ENCODE measurements around the gene AVPR1A.
"Not testable (repeated sequence)": the region's sequence is repeated elsewhere in the genome, so short reads cannot be mapped to it uniquely, and the experiment has no call there.

The AVPR1A gene

GRCh38 chr12:63150713-63151622, at the start of gene AVPR1A:
AVPR1A (minus strand) TSS chr12:63151201; CDS start chr12:63150836, 365 bp downstream.
- ATAC-seq (replicated peaks) (no peak), DNase-seq (no peak)
- peak within 1 kb of the TSS; percentile 34 to 48 for H3K4me3 Mint-ChIP-seq
- peaks cover 47 to 65% of the 10 kb centered on the region in 2 donors for H3K27me3 Mint-ChIP-seq
- peaks cover 2 to 10% of the 10 kb centered on the region in 2 donors for H3K9me3 Mint-ChIP-seq
- H3K4me1 Mint-ChIP-seq = peaks cover 11 to 25% of the 10 kb centered on the region in 2 donors
- peaks cover 7 to 13% of the 10 kb centered on the region in 2 donors for H3K36me3 Mint-ChIP-seq
- peak within 1 kb of the TSS; percentile 82 for H3K27ac Mint-ChIP-seq

DNA sequence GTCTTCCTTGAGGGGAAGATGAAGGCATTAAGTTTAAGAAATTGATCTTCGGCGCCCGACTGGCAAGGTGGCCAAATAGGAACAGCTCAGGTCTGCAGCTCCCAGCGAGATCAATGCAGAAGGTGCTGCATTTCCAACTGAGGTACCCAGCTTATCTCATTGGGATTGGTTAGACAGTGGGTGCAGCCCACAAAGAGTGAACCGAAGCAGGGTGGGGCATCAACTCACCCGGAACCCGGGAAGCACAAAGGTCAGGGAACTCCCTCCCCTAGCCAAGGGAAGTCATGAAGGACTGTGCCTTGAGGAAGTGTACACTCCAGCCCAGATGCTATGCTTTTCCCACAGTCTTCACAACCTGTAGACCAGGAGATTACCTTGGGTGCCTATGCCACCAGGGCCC, 45.2 kb upstream of the AVPR1A start:
- Mint-ChIP-seq H3K9me3 (peaks cover 0 to 4% of the 10 kb centered on the region in 2 donors), H3K27ac (no peak overlapping the region), H3K4me1 (no peaks in the 10 kb centered on the region), H3K27me3 (no peaks in the 10 kb centered on the region), H3K4me3 (no peak overlapping the region), H3K36me3 (no peaks in the 10 kb centered on the region)
- no peak for ATAC-seq (replicated peaks)
- no peak for DNase-seq

GRCh38 chr12:63179224-63179623, 28.2 kb upstream of the AVPR1A start:
- no peak for ATAC-seq (replicated peaks)
- H3K36me3 Mint-ChIP-seq = peaks cover 0 to 4% of the 10 kb centered on the region in 2 donors
- H3K4me3 Mint-ChIP-seq = no peak overlapping the region
- no peak overlapping the region for H3K27ac Mint-ChIP-seq
- H3K4me1 Mint-ChIP-seq = no peaks in the 10 kb centered on the region
- H3K27me3 Mint-ChIP-seq = no peaks in the 10 kb centered on the region
- H3K9me3 Mint-ChIP-seq = peaks cover 17 to 24% of the 10 kb centered on the region in 2 donors
- no peak for DNase-seq

GRCh38 chr12:63170321-63170720, 19.3 kb upstream of the AVPR1A start:
- Mint-ChIP-seq H3K36me3 (no peaks in the 10 kb centered on the region), H3K27me3 (no peaks in the 10 kb centered on the region), H3K27ac (no peak overlapping the region), H3K4me1 (no peaks in the 10 kb centered on the region), H3K9me3 (peaks cover 0 to 5% of the 10 kb centered on the region in 2 donors), H3K4me3 (no peak overlapping the region)
- DNase-seq (no peak), ATAC-seq (replicated peaks) (no peak)

GRCh38 chr12:63167741-63168140, 16.7 kb upstream of the AVPR1A start:
- H3K27me3 Mint-ChIP-seq; H3K36me3 Mint-ChIP-seq; H3K27ac Mint-ChIP-seq; ATAC-seq (replicated peaks); H3K4me3 Mint-ChIP-seq; H3K9me3 Mint-ChIP-seq; DNase-seq; H3K4me1 Mint-ChIP-seq: not testable (repeated sequence)

DNA sequence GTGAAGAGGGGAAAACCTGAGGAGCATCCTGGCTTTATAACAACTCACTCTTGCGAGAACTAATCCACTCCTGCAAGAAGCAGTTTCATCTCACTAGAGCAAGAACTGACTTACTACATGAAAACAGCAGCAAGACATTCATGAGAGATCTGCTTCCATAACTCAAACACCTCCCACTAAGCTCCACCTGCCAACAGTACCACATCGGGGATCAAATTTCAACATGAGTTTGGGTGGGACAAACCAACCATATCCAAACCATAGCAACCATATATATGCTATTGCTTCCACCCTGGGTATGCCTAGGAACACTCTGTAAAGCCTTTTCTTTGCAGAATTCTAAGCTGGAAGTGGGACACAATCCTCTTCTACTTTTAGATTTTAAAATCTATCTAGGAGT, 13.9 kb upstream of the AVPR1A start:
- H3K4me1 Mint-ChIP-seq = no peaks in the 10 kb centered on the region
- no peak overlapping the region for H3K27ac Mint-ChIP-seq
- H3K4me3 Mint-ChIP-seq = no peak overlapping the region
- H3K27me3 Mint-ChIP-seq = no peaks in the 10 kb centered on the region
- peaks cover 0 to 2% of the 10 kb centered on the region in 2 donors for H3K9me3 Mint-ChIP-seq
- DNase-seq (no peak), ATAC-seq (replicated peaks) (peak in 1 of 2 donors; percentile 4)
- no peaks in the 10 kb centered on the region for H3K36me3 Mint-ChIP-seq

DNA sequence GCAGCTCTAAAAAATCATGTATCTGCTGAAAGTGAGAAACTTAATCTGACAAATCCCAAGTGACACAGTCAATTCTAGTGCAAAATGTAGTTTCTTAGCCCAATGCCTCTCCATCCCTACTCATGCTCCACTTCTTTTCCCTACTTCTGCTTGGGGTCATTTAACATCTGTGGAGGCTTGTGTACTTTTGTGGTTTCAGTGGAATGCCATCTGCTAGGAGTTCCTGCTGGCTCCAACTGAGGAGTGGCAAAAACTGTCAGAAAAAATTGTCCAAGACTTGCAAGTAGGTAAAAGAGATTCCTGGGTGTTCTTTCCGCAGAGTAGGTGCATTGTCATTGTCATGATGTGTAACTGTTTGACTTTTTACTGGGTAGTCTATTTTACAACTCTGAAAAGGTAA, 12.5 kb upstream of the AVPR1A start:
- no peaks in the 10 kb centered on the region for H3K4me1 Mint-ChIP-seq
- no peak for ATAC-seq (replicated peaks)
- H3K27ac Mint-ChIP-seq = no peak overlapping the region
- no peak overlapping the region for H3K4me3 Mint-ChIP-seq
- no peak for DNase-seq
- peaks cover 0 to 2% of the 10 kb centered on the region in 2 donors for H3K9me3 Mint-ChIP-seq
- no peaks in the 10 kb centered on the region for H3K36me3 Mint-ChIP-seq
- H3K27me3 Mint-ChIP-seq = no peaks in the 10 kb centered on the region

GRCh38 chr12:63155375-63155774, 4.4 kb upstream of the AVPR1A start:
- Mint-ChIP-seq H3K27ac (no peak overlapping the region), H3K27me3 (peaks cover 33 to 44% of the 10 kb centered on the region in 2 donors)

DNA sequence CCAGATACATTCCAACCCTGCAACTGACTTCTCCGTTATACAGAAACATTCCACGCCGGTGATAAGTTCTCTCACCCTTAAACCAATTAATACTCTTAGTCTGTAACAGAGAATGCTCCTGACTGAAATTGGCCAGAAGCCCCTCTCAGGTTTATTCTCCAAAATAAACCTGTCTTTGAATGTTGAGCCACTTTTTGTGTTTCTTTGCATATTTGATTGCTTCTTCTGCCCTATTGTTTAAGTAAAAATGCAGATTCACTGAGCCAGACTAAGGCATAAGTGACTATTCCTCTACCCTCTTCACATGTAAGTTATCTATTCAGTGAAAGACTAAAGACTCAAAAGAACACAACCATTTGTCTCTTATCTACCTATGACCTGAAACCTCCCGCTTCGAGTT, 3.6 kb upstream of the AVPR1A start:
- Mint-ChIP-seq H3K4me3 (no peak overlapping the region), H3K36me3 (peaks cover 7 to 13% of the 10 kb centered on the region in 2 donors), H3K4me1 (peaks cover 11 to 25% of the 10 kb centered on the region in 2 donors), H3K9me3 (peaks cover 2 to 10% of the 10 kb centered on the region in 2 donors), H3K27me3 (peaks cover 40 to 52% of the 10 kb centered on the region in 2 donors), H3K27ac (no peak overlapping the region)
- no peak for ATAC-seq (replicated peaks)
- no peak for DNase-seq

More at GRCh38 chr12:63155375-63155774, 4.4 kb upstream of the AVPR1A start:
- Mint-ChIP-seq H3K36me3 (peaks cover 4 to 9% of the 10 kb centered on the region in 2 donors), H3K4me3 (no peak overlapping the region), H3K4me1 (peaks cover 8 to 18% of the 10 kb centered on the region in 2 donors), H3K9me3 (peaks cover 0 to 5% of the 10 kb centered on the region in 2 donors)
- DNase-seq (no peak), ATAC-seq (replicated peaks) (no peak)

DNA sequence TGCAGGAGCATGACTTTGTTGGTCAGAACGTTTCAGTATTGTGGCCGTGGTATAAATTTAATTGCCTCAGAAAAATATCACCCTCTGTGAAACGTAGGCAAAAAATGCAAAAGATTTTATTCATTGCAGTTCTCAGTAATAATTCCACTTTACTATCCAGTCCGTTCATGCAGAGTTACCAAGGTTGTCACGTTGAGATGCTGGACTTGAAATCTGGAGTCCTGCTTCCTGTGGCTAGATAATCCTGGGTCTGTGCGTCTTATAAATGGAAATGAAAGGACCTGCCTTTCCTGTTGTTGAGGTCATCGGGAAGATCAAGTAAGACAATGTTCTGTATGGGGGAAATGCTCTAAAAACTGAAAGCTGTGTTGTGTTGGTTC, 1.3 kb upstream of the AVPR1A start:
- ATAC-seq (replicated peaks) (no peak), DNase-seq (no peak)
- Mint-ChIP-seq H3K36me3 (peaks cover 7 to 13% of the 10 kb centered on the region in 2 donors), H3K4me1 (peaks cover 11 to 25% of the 10 kb centered on the region in 2 donors), H3K27me3 (peaks cover 47 to 65% of the 10 kb centered on the region in 2 donors), H3K27ac (no peak overlapping the region), H3K9me3 (peaks cover 2 to 10% of the 10 kb centered on the region in 2 donors), H3K4me3 (no peak overlapping the region)

- ATAC-seq (replicated peaks) (peak; percentile 45 to 58), DNase-seq (no peak)
- Mint-ChIP-seq H3K36me3 (peaks cover 7 to 13% of the 10 kb centered on the region in 2 donors), H3K4me1 (peaks cover 11 to 25% of the 10 kb centered on the region in 2 donors), H3K27ac (peak overlapping the region; percentile 82), H3K4me3 (peak overlapping the region; percentile 34 to 48), H3K9me3 (peaks cover 2 to 10% of the 10 kb centered on the region in 2 donors), H3K27me3 (peaks cover 47 to 65% of the 10 kb centered on the region in 2 donors)
Measured at GRCh38 chr12:63151623-63152320, 771 bp upstream of the AVPR1A start.

DNA sequence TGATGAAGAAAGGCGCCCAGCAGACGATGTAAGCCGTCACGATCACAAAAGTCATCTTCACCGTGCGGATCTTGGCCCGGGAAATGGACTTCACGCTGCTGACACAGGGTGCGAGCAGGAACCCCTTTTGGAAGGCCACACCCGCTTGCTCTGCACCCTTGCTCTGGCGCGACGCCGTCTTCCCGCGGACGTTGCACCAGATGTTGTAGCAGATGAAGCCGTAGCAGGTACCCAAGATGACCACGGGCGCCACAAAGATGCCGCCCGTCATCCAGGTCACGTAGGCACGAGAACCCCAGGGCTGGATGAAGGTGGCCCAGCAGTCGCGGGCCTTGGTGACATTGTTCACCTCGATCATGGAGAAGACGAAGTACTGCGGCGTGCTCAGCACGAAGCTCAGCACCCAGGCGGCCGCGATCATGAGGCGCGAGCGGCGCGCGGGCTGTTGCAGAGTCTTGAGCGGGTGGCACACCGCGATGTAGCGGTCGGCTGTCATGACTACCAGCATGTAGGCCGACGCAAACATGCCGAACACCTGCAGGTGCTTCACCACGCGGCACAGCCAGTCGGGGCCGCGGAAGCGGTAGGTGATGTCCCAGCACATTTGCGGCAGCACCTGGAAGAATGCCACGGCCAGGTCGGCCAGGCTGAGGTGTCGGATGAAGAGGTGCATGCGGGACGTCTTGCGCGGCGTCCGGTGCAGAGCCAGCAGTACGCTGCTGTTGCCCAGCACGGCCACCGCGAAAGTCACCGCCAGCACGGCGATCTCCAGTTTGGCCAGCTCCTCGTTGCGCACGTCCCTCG, 890 bp downstream of the AVPR1A start:
- H3K27me3 Mint-ChIP-seq = peaks cover 47 to 70% of the 10 kb centered on the region in 2 donors
- ATAC-seq (replicated peaks) (no peak), DNase-seq (no peak)

DNA sequence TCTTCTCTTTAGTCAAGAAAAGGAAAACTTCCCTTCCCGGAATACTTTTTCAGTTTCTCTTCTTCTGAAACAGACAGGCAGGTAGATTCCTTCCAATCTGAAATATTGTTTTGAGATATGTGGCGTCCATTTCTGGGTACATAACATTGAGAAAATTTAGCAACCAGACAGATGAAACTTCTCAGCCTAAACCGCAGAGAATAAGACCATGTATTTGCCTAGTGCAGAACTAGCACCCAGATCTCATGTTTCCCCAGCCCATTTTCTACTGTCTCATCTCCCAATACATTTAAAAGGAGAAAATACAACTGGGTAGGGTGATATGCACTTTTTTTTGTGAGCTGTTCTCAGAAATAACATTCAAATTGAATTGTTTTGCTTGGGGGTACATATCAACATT, 6.4 kb downstream of the AVPR1A start:
- Mint-ChIP-seq H3K27me3 (peaks cover 7 to 19% of the 10 kb centered on the region in 2 donors), H3K27ac (no peak overlapping the region), H3K36me3 (no peaks in the 10 kb centered on the region), H3K4me3 (no peak overlapping the region), H3K9me3 (no peaks in the 10 kb centered on the region), H3K4me1 (no peaks in the 10 kb centered on the region)
- ATAC-seq (replicated peaks) = no peak
- no peak for DNase-seq

More for the DNA sequence above, 890 bp downstream of the AVPR1A start:
- peak overlapping the region; percentile 25 to 37 for H3K4me3 Mint-ChIP-seq
- peaks cover 7 to 13% of the 10 kb centered on the region in 2 donors for H3K36me3 Mint-ChIP-seq
- H3K9me3 Mint-ChIP-seq = peaks cover 2 to 10% of the 10 kb centered on the region in 2 donors
- peak overlapping the region; percentile 59 for H3K27ac Mint-ChIP-seq
- H3K4me1 Mint-ChIP-seq = peaks cover 11 to 25% of the 10 kb centered on the region in 2 donors

GRCh38 chr12:63138488-63138887, 12.5 kb downstream of the AVPR1A start:
- Mint-ChIP-seq H3K27ac (no peak overlapping the region), H3K4me1 (no peaks in the 10 kb centered on the region), H3K9me3 (peaks cover 0 to 1% of the 10 kb centered on the region in 2 donors), H3K4me3 (no peak overlapping the region), H3K36me3 (no peaks in the 10 kb centered on the region), H3K27me3 (no peaks in the 10 kb centered on the region)
- ATAC-seq (replicated peaks) (no peak), DNase-seq (no peak)
